Left lung (tissue), 10 donors: Measurements from ENCODE around the gene ZNF644. TPM values are rescaled to one million over a fixed set of nuclear protein-coding genes. Genes with fewer than 3 reads are reported as not detected.
A peak's percentile ranks its signal among the peaks of the same experiment; 100 is the strongest.

Experiments
- ATAC-seq: fragments of 200-7000 bp; cut with Tn5 transposase; one replicate; pipeline ENCODE4 v1.9.1; 2020; ENCODE audit warnings: moderate library complexity
- DNase-seq, 4 donors: peaks; one replicate each; pipeline ENCODE4 v3.0.0-alpha.2; 2013 to 2020
- H3K27ac ChIP-seq, 2 donors: fragments of 200-600 bp; sonication (generic) in 1 of 2; one replicate each; pipeline versions ENCODE4 v1.5.0 to v1.8.0; 2020 to 2021
- H3K27me3 ChIP-seq, 2 donors: fragments of 200-600 bp; sonication (generic) in 1 of 2; one replicate each; pipeline versions ENCODE4 v1.5.0 to v1.8.0; 2020 to 2021
- H3K36me3 ChIP-seq, 2 donors: fragments of 200-600 bp; sonication (generic) in 1 of 2; one replicate each; pipeline versions ENCODE4 v1.5.0 to v1.8.0; 2020 to 2021
- H3K4me1 ChIP-seq, 2 donors: fragments of 200-600 bp; one replicate each; pipeline ENCODE4 v1.8.0; 2021
- H3K4me3 ChIP-seq, 2 donors: fragments of 200-600 bp; sonication (generic) in 1 of 2; one replicate each; pipeline versions ENCODE4 v1.5.0 to v1.8.0; 2020 to 2021; ENCODE audit warnings: mild to moderate bottlenecking in 1 of 2
- H3K9me3 ChIP-seq, 2 donors: fragments of 200-600 bp; sonication (generic) in 1 of 2; one replicate each; pipeline versions ENCODE4 v1.5.0 to v1.8.0; 2020 to 2021
- CTCF ChIP-seq, 2 donors: fragments of 200-600 bp; sonication (generic) in 1 of 2; IDR thresholded peaks; one replicate each; pipeline versions ENCODE4 v1.5.0 to v1.8.0; 2021; ENCODE audit warnings: antibody characterized with exemption in 2 of 2
- intact Hi-C, 2 donors: fragments of 100-400 bp; cut with DNase I; formaldehyde crosslinking; loops; one replicate each; pipeline versions ENCODE4 v1.11.2 to v1.14.2; 2022
- polyA plus RNA-seq, 6 donors: library from polyadenylated mRNA; unstranded; fragments of 120-200 nt; gene quantifications; one replicate each; pipeline ENCODE4 v1.2.1, GENCODE V29; 2013; ENCODE audit not compliant: insufficient read length in 6 of 6
- total RNA-seq, 2 donors: library from RNA; stranded (reverse); fragmentation: NEBNext Ultra II Directional; extraction: Animal tissue kit (Norgen Biotek cat#: 25700); gene quantifications; one replicate each; pipeline ENCODE4 v1.2.1, GENCODE V29; 2021
- donor health status: DM: no; HTN: yes; CAD: no.
- donor health status: DM: no; HTN: no; CAD: no.

Gene ZNF644
- total and polyA plus RNA-seq, 8 donors = 52.6 to 73.0 (median 65.5) TPM

GRCh38 chr1:90989302-90989701, 32.5 kb downstream of the ZNF644 start:
- Histone ChIP-seq H3K9me3 (peaks cover 0 to 9% of the 10 kb centered on the region in 2 donors), H3K27ac (no peak overlapping the region), H3K4me3 (no peak overlapping the region), H3K36me3 (no peaks in the 10 kb centered on the region), H3K27me3 (no peaks in the 10 kb centered on the region), H3K4me1 (peaks cover 0 to 15% of the 10 kb centered on the region in 2 donors)
- TF ChIP-seq CTCF (IDR thresholded peaks at IDR 0.05) = no peak
- ATAC-seq (no peak), DNase-seq (no peak)
- intact Hi-C loops = no loop called here

DNA sequence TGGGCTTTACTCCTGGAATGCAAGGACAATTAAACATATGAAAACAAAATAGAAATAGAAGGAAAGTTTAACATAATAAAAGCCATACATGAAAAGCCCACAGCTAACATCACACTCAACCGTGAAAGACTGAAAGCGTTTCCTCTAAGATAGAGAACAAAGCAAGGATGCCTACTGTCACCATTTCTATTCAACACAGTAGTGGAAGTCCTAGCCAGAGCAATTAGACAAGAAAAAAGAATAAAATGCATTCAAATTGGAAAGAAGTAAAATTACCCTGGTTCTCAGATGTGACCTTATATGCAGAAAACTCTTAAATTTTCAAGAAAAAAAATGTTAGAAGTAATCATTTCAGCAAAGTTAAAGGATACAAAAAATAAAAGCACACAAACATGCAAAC, 34.0 kb downstream of the ZNF644 start:
- H3K4me3 ChIP-seq = no peak overlapping the region
- peaks cover 0 to 21% of the 10 kb centered on the region in 2 donors for H3K4me1 ChIP-seq
- peaks cover 0 to 9% of the 10 kb centered on the region in 2 donors for H3K9me3 ChIP-seq
- H3K27me3 ChIP-seq = no peaks in the 10 kb centered on the region
- intact Hi-C loops = no loop called here
- no peaks in the 10 kb centered on the region for H3K36me3 ChIP-seq
- no peak overlapping the region for H3K27ac ChIP-seq
- DNase-seq = no peak
- no peak for ATAC-seq
- TF ChIP-seq CTCF (IDR thresholded peaks at IDR 0.05) = no peak

DNA sequence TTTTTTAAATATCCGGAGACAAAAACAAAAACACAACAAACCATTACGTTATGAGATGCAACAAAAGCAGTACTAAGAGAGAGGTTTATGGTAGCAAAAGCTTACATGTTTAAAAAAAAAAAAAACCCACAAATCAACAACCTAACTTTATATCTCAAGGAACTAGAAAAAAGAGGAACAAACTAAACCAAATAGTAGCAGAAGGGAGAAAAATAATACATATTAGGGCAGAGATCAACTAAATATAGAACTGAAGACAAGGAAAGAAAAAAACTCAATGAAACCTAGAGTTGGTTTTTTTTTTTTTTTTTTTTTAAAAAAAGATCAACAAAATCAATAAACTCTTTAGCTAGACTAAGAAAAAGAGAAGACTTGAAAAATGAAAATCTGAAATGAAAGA, 34.9 kb downstream of the ZNF644 start:
- Histone ChIP-seq H3K36me3 (no peaks in the 10 kb centered on the region), H3K4me3 (no peak overlapping the region), H3K9me3 (peaks cover 0 to 9% of the 10 kb centered on the region in 2 donors), H3K27me3 (no peaks in the 10 kb centered on the region), H3K27ac (no peak overlapping the region), H3K4me1 (peaks cover 0 to 21% of the 10 kb centered on the region in 2 donors)
- intact Hi-C loops = no loop called here
- ATAC-seq (no peak), DNase-seq (no peak)
- TF ChIP-seq CTCF (IDR thresholded peaks at IDR 0.05) = no peak

DNA sequence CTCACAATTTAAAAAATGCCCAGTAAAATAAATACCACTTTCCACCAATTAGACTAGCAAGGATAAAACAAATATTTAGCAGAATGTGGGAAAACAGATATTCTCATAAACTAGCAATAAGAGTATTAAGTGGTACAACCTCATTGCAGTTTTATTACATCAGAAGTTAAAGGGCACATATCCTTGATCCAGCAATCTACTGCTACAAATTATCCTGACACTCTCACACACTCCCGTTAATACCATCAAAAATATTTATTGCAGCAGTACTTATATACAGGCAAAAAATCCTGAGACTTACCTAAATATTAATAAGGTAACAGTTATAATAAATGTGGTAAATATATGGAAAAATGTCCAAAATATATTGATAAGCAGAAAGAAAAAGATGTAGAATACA, 44.3 kb downstream of the ZNF644 start:
- no peak for TF ChIP-seq CTCF (IDR thresholded peaks at IDR 0.05)
- DNase-seq (no peak), ATAC-seq (no peak)
- Histone ChIP-seq H3K27me3 (no peaks in the 10 kb centered on the region), H3K27ac (no peak overlapping the region), H3K4me1 (no peaks in the 10 kb centered on the region), H3K36me3 (peaks cover 0 to 9% of the 10 kb centered on the region in 2 donors), H3K4me3 (no peak overlapping the region), H3K9me3 (no peaks in the 10 kb centered on the region)
- intact Hi-C loops = no loop called here

GRCh38 chr1:90973897-90974798, 47.7 kb downstream of the ZNF644 start:
- ATAC-seq (peak; percentile 68), DNase-seq (no peak)
- no peak overlapping the region for H3K27ac ChIP-seq
- H3K4me3 ChIP-seq = no peak overlapping the region
- H3K27me3 ChIP-seq = no peaks in the 10 kb centered on the region
- peaks cover 0 to 17% of the 10 kb centered on the region in 2 donors for H3K36me3 ChIP-seq
- intact Hi-C loops = no loop called here
- H3K4me1 ChIP-seq = no peaks in the 10 kb centered on the region
- no peak for TF ChIP-seq CTCF (IDR thresholded peaks at IDR 0.05)
- H3K9me3 ChIP-seq = no peaks in the 10 kb centered on the region
